Measurements from ENCODE around the gene KRTAP13-2. TPM values are rescaled to one million over a fixed set of nuclear protein-coding genes. Genes with fewer than 3 reads are reported as not detected.

The KRTAP13-2 gene
- not detected in 2 replicates for total RNA-seq

GRCh38 chr21:30372139-30372770, at the start of gene KRTAP13-2:
KRTAP13-2 (minus strand) TSS chr21:30372271; CDS start chr21:30372213, 58 bp downstream.
- DNase-seq: no peak

GRCh38 chr21:30415993-30416392, 43.9 kb upstream of the KRTAP13-2 start:
- DNase-seq: no peak

- DNase-seq: peak; percentile 1
Observed at GRCh38 chr21:30408782-30409494, 36.9 kb upstream of the KRTAP13-2 start.

GRCh38 chr21:30395731-30396130, 23.7 kb upstream of the KRTAP13-2 start, which contains the start of gene KRTAP13-1:
KRTAP13-1 (plus strand) TSS chr21:30396031; CDS start chr21:30396087, 56 bp downstream.
- DNase-seq: no peak

GRCh38 chr21:30391492-30392025, 19.5 kb upstream of the KRTAP13-2 start:
- no peak for DNase-seq

- no peak for DNase-seq
Observed at GRCh38 chr21:30382201-30382600, 10.1 kb upstream of the KRTAP13-2 start.

- DNase-seq: no peak
Observed at GRCh38 chr21:30355906-30356305, 16.2 kb downstream of the KRTAP13-2 start.

GRCh38 chr21:30354308-30355005, 17.6 kb downstream of the KRTAP13-2 start:
- DNase-seq: no peak

GRCh38 chr21:30351534-30351933, 20.5 kb downstream of the KRTAP13-2 start:
- no peak for DNase-seq

- no peak for DNase-seq
Observed at GRCh38 chr21:30349572-30349971, 22.5 kb downstream of the KRTAP13-2 start.

- DNase-seq: no peak
Observed at GRCh38 chr21:30348506-30348905, 23.6 kb downstream of the KRTAP13-2 start, which contains the start of gene KRTAP23-1. KRTAP23-1 (minus strand) TSS chr21:30348606; CDS start chr21:30348606, 0 bp downstream.

- DNase-seq: no peak
Observed at GRCh38 chr21:30345014-30345413, 27.1 kb downstream of the KRTAP13-2 start.

GRCh38 chr21:30340714-30341573, 31.1 kb downstream of the KRTAP13-2 start:
- peak; percentile 32 for DNase-seq

- DNase-seq: no peak
Observed at GRCh38 chr21:30338717-30339116, 33.4 kb downstream of the KRTAP13-2 start.

- DNase-seq: no peak
Observed at GRCh38 chr21:30337772-30338171, 34.3 kb downstream of the KRTAP13-2 start.

GRCh38 chr21:30337276-30337744, 34.8 kb downstream of the KRTAP13-2 start, which contains the start of gene KRTAP27-1:
KRTAP27-1 (minus strand) TSS chr21:30337694; CDS start chr21:30337668, 26 bp downstream.
- no peak for DNase-seq

GRCh38 chr21:30336596-30336995, 35.5 kb downstream of the KRTAP13-2 start:
- DNase-seq: no peak

GRCh38 chr21:30333736-30334135, 38.3 kb downstream of the KRTAP13-2 start:
- no peak for DNase-seq

- DNase-seq: no peak
Observed at GRCh38 chr21:30332681-30333080, 39.4 kb downstream of the KRTAP13-2 start.

GRCh38 chr21:30329203-30329875, 42.7 kb downstream of the KRTAP13-2 start:
- no peak for DNase-seq

GRCh38 chr21:30326390-30326789, 45.7 kb downstream of the KRTAP13-2 start:
- DNase-seq: no peak

Measured in dermis blood vessel endothelial cell (primary cell).